Measurements from ENCODE around the gene ADAM33. TPM values are rescaled to one million over a fixed set of nuclear protein-coding genes. Genes with fewer than 3 reads are reported as not detected.

The ADAM33 gene
- total RNA-seq, 4 donors from 2014 or later: 27.3 to 94.4 (median 51.9) TPM

DNA sequence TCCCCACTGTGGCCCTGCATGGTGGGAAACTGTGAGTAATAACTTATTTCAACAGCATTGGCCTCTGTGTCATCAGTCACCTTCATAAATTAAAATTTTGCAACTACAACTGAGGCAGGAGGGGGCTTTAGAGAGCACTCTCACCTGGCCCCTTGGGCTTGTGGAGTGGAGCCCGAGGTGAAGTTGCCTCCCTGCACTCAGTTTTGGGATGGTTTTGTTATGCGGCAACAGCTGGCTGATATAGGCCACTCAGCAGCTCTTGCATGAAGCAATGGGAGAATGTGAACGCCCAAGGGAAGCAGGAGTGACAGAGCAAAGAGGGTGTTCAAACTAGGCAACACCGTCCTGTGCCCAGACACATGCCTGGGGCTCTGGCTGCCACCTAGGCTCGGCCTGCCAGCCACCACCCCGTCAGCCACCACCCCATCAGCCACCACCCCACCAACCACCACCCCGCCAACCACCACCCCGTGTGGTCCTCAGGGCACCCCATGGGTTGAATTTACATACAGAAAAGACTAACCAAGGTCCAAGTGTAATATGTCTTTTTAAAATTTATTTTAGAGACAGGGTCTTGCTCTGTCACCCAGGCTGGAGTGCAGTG is 14.3 kb downstream of the ADAM33 start:
- ATAC-seq (ENCODE audit: low FRiP score): no peak
- TF ChIP-seq CTCF (IDR thresholded peaks at IDR 0.05): no peak
- DNase-seq (ENCODE audit: low spot score): no peak

DNA sequence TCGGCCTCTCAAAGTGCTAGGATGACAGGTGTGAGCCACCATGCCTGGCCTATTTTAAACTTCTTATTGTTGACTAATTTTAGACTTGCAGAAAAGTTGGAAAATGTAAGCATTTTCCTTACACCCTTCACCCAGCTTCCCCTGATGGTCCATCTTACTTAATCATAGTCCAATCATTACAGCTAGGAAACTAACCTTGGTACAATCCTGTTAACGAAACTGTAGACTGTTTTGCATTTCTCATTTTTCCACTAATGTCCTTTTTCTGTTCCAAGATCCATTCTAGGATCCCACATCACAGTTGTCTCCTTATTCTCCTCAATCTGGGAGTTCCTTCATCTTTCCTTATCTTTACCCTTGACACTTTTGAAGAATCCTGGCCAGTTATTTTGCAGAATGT is 18.0 kb downstream of the ADAM33 start:
- ATAC-seq (ENCODE audit: low FRiP score): no peak
- TF ChIP-seq CTCF (IDR thresholded peaks at IDR 0.05): no peak

DNA sequence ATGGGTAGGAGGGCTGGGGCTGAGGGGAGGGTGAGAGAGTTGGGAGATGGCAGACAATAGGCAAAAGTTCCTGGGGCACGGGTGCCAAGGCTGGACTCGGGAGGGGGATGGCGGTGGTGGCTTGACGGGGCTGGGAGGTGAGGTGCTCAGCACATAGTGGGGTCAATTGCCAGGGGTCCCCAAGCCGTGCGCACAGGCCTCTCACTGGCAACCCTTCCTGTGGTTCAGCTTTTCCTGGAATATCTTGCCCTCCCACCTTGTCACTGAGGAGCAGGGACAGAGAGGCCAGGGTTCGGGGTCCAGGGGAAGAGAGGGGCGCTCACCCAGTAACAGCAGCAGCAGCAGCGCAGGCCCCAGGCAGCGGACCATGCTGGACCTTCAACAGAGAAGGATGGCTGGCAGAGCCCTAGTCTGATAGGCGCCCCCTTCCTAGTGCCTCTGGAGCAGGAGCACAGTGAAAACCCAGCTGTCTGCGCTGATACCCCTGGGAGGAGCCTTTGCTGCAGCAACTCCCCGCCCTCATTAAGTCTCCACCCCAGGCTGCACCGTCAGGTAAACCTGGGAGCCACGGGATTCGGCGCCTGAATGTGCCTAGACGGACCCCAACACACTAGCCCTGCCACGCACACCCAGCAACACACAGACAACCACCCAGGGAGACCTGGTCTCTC is 18.6 kb downstream of the ADAM33 start, which contains the start of gene GFRA4:
Gene GFRA4 (minus strand): TSS at position 369 of the 671 bp plus-strand sequence. CDS start 0 bp downstream, at position 369.
- ATAC-seq (ENCODE audit: low FRiP score) (no peak), DNase-seq (ENCODE audit: low spot score) (no peak)
- TF ChIP-seq CTCF (IDR thresholded peaks at IDR 0.05): no peak

More for the DNA sequence above, 18.0 kb downstream of the ADAM33 start:
- no peak for DNase-seq (ENCODE audit: low spot score)

DNA sequence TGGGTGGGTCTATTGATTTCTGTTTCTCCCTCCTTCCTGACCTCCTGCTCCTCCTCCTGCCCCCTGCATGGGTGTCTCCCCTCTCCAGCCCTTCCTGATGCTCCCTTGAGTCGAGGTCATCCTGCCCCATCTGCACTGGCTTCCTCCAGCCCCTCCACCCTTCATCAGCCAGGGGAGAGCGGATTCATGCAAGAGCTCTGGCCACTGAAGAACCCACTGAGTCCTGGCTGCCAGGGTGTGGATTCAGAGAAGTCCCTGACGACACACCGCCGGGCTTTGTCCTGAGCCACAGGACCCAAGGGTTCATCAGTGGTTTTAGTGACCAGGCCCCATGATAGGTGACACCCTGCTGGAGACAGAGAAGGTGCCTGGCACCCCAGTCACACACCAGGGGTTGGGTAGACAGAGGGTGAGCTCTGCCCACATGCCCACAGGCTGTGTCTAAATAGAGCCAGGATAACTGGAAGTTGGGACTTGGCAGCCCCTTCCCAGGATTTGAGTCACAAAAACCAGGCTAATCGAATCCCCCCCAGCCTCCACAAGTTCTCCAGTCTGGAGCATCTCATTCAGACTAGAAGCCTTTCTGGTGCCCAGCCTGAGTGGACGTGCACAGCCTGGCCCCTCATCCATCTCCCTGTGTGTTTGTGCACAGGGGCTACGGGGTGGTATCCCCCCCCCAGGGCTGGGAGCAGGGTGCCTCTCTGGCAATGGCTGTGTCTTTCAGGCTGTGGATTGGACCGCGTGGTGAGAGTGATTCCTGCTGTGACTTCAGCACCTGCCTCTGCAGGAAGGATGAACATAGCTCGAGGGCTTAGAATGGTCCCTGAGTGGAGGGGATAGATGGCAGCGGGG is 19.8 kb downstream of the ADAM33 start:
- ATAC-seq (ENCODE audit: low FRiP score): no peak
- no peak for DNase-seq (ENCODE audit: low spot score)
- no peak for TF ChIP-seq CTCF (IDR thresholded peaks at IDR 0.05)

DNA sequence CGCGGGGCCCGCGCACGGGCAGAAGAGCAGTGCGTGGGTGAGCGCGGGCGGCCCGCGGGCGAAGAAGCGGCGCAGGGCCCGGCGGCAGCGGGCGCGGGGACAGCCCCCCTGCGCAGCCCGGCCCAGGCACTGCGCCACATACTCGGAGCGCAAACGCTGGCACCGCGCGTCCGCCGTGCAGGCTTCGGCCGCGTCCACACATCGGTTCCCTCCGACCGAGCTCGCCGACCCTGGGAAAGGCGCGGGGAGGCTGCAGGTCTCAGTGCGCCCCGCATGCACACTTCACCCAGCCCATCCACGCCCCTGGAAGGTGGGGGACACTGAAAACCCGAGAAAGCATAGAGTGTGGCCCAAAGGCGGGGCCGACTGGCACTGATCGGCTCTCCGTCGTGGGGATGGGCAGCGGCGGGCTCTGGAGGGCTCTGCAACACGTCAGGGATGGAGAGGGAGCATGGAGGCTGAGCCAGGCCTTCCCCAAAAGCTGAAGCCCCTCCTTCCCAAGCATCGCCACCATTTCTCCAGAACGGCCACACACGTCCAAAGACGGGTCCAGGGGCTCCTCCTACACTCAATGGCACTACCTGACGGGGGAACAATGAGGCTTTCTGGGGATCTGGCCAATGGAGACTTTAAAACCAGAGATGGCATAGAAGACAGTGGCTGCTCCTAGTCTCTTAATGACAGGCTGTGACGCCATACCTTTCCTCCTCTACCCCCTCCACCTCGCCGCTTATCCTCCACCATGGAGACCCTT is 20.6 kb downstream of the ADAM33 start:
- DNase-seq (ENCODE audit: low spot score) (no peak), ATAC-seq (ENCODE audit: low FRiP score) (no peak)
- TF ChIP-seq CTCF (IDR thresholded peaks at IDR 0.05): no peak

DNA sequence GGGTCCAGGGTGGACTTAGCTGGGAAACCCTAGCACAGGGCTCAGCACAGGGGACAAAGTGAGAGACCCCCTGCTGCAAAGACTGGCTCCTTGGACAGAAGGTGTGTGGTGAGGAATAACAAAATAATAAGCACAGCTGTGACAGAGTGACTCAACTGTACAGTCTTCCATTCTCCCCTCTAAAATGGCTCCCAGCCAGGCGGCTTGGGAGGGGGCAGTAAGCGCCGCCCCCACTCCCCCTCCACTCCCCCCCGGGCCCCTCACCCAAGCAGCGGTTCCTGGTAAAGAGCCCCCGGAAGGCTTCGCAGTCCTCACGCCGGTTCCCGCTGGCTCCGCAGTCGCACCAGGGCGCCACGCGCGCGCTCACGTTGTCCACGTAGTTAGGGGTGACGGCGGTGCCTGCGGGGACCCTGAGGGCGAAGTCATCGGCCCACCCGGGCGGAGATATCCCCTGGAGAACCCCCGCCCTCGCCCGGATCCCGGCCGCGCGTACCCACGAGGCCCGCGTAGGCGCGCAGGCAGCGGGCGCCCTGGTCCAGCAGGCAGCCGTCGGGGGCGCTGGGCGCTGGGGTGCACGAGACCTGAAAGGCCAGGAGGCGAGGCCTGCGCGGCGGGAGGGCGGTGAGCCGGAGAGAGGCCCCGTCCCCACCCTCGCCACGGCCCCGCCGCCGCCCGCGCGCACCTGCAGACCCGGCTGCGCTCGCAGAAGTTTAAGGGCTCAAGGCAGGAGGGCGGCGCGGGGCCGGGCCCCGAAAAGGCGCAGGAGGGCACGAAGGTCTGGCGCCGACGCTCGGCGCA is 21.3 kb downstream of the ADAM33 start:
- TF ChIP-seq CTCF (IDR thresholded peaks at IDR 0.05): no peak
- no peak for DNase-seq (ENCODE audit: low spot score)
- ATAC-seq (ENCODE audit: low FRiP score): no peak
